ENCODE results near the gene LTBP4.

Gene LTBP4

GRCh38 chr19:40597329-40597838 lies 3.8 kb upstream of the LTBP4 start:
- DNase-seq, result no peak

- peak; percentile 48 for DNase-seq
Measured at GRCh38 chr19:40598121-40598917, 2.9 kb upstream of the LTBP4 start.

GRCh38 chr19:40598918-40599307 lies 2.3 kb upstream of the LTBP4 start:
- DNase-seq, result no peak

DNA sequence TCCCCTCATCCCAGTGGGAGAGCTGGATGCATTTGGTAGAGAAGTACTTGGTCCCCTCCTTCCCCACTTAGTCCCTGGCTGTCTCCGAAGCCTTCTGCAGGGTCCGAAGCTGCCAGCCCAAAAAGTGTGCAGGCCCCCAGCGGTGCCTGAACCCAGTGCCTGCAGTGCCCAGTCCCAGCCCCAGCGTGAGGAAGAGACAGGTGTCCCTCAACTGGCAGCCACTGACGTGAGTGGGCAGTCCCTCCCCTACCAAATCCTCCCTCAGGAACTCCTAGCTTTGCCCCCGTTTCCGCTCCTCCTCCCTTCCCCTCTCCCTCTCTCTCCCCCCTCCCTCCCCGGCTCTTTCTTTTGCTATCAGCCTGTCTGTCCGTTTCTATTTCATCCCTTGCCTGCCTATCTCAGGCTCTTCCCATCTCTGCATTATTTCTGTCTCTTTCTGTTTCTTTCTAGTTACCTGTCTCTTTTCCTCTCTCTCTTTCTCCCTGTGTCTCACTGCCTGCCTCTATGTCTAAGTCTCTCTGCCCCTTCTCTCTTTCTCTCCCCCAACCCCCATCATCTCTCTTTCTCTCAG lies 1.8 kb upstream of the LTBP4 start:
- no peak for DNase-seq

DNA sequence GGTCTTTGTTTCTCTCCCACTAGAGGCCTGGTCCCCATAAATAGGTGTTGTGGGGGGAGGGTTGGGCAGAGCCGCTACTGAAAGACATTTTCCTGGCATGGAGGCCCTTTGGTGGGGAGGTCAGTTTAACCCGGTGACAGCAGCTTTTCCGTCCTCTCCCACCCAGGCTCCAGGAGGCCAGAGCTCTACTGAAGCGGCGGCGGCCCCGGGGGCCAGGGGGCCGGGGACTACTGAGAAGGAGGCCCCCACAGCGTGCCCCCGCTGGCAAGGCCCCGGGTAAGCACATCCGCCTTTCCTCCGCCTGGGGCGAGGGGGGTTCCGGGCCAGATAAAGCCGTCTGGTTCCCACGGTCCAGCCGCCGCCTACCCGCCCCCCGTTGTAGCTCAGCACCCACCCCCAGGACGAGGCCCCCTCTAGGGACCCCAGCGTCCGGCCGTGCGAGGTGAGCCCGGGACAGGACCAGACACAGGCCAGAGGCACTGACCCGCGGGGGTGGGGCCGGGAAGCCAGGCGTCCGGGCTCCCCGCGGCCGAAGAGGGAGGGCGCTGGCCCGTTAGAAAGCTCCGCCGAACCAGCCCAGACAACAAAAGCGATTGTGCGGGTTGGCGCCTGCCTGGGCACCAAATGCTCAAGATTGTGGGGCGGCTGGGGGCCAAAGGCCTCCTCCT lies 1.1 kb upstream of the LTBP4 start:
- DNase-seq, result no peak

GRCh38 chr19:40600570-40601133 lies 517 bp upstream of the LTBP4 start:
- no peak for DNase-seq

DNA sequence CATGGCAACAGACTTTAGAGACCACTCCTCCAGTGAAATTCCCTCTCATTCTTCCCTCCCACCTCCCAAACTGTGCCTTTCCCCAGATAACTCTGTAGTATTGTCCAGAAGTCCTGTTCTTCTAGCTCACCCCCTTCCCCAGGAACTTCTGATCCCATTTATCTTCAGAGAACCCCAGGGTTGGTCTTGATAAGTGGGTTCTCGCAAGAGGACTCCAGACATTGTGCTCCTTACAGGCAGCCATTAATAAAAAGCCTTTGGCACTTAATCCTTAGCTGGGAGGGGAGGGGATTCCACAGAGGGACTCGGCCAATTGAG lies 1.9 kb downstream of the LTBP4 start:
- no peak for DNase-seq

- DNase-seq, result peak; percentile 88
Measured at GRCh38 chr19:40603389-40604170, 2.4 kb downstream of the LTBP4 start.

GRCh38 chr19:40604171-40604646 lies 3.0 kb downstream of the LTBP4 start:
- no peak for DNase-seq

DNA sequence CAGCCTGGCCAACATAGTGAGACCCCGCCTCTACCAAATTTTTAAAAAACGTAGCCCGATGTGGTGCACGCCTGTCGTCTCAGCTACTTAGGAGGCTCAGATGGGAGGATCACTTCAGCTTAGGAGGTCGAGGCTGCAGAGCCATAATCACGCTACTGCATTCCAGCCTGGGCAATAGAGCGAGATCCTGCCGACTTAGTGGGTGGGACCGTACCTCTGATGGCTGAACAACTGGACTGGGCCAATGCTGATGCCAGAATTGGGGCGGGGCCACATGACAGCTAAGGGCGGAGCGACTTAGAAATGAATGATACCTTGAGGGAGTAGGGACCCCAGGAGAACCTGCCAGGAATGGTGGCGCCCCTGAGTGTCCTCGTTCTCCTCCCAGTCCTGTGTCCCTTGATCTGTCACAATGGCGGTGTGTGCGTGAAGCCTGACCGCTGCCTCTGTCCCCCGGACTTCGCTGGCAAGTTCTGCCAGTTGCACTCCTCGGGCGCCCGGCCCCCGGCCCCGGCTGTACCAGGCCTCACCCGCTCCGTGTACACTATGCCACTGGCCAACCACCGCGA lies 3.6 kb downstream of the LTBP4 start:
- DNase-seq, result no peak

DNA sequence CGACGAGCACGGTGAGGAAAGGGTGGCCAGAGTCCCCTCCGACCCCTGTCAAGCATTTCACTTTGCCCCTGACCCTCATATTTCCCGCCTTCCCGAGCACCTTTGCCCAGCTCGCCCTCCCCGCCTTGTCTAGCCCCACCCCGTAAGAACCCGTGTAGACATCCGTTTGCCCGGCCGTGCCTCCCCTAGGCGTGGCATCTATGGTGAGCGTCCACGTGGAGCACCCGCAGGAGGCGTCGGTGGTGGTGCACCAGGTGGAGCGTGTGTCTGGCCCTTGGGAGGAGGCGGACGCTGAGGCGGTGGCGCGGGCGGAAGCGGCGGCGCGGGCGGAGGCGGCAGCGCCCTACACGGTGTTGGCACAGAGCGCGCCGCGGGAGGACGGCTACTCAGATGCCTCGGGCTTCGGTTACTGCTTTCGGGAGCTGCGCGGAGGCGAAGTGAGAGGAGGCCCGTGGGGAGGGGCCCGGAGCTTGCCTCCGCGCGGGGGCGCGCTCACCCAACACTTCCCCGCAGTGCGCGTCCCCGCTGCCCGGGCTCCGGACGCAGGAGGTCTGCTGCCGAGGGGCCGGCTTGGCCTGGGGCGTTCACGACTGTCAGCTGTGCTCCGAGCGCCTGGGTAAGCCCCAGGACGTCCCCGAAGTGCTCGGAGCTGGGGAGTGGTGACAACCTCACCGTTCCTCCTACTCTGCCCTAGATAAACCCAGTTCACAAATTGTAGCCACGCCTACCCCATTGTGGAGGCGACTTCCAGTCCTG lies 4.2 kb downstream of the LTBP4 start:
- peak; percentile 31 for DNase-seq

GRCh38 chr19:40607311-40608239 lies 6.4 kb downstream of the LTBP4 start:
- DNase-seq, result no peak

GRCh38 chr19:40608240-40608621 lies 7.1 kb downstream of the LTBP4 start:
- DNase-seq, result no peak

- DNase-seq, result no peak
Measured at GRCh38 chr19:40608957-40609356, 7.8 kb downstream of the LTBP4 start.

DNA sequence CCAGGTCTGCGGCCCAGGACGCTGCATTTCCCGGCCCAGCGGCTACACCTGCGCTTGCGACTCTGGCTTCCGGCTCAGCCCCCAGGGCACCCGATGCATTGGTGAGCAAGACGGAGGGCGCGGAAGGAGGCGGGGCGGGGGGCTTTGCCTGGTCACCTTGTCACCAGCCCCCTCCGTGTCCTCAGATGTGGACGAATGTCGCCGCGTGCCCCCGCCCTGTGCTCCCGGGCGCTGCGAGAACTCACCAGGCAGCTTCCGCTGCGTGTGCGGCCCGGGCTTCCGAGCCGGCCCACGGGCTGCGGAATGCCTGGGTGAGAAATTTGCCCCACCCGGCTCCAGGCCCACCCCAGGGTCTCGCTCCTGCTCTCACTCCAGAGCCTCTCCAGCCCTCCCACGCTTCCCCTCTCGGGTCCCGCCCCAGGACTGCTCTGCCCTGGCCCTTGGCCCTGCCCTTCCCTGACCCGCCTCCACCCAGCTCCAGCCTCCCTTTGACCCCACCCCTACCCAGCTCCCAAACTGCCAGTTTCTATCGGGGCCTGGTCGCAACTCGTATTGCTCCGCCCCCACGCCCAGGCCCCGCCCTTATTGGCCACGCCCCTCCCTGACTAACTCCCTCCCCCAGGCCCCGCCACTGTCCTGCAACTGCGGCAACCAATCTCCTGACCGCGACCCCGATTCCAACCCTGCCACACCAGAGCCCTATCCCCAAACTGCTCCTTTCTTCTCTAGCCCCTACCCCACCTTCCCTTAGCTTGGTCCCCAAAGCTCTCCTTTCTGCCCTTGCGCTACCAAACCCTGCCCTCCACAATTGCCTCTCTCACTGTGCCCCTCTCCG lies 8.6 kb downstream of the LTBP4 start:
- peak; percentile 6 for DNase-seq

GRCh38 chr19:40610396-40611064 lies 9.4 kb downstream of the LTBP4 start:
- DNase-seq, result no peak

DNA sequence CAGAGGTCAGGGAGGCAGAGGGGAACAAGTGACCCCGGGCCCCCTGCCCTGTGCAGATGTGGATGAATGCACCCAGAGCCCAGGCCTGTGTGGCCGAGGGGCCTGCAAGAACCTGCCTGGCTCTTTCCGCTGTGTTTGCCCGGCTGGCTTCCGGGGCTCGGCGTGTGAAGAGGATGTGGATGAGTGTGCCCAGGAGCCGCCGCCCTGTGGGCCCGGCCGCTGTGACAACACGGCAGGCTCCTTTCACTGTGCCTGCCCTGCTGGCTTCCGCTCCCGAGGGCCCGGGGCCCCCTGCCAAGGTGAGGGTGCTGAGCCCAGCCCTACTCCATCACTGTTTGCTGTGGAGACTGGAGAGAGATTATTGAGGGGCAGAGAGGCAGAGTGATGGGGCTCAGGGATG lies 9.9 kb downstream of the LTBP4 start:
- no peak for DNase-seq

DNA sequence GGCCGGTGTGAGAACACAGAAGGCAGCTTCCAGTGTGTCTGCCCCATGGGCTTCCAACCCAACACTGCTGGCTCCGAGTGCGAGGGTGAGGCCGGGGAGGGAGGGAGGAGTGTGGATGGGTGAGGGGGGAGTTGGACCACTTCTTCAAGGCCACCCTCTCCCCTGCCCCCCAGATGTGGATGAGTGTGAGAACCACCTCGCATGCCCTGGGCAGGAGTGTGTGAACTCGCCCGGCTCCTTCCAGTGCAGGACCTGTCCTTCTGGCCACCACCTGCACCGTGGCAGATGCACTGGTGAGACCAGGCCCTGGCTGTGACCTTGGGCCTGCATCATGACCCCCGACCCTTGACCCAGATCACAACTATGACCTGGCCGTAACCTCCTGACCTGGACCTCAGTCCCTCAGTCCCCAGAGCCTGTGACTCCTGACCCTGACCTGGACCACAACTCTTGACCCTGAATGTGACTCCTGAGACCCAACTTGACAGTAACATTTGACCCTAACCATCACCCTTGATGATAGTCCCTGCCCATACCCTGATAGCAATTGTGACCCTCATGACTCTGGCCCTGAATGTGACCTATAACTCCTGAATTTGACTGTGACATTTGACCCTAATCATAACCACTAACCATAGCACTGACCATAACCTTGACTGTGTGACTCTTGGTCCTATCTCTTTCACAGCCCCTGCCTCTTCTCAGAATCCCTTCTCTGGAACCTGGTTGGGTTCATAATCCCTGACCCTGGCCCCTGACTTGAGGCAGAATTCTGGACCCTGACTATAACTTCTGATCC lies 10.9 kb downstream of the LTBP4 start:
- DNase-seq, result no peak
